NK-92 (cell line): ENCODE data around the gene UBE2QL1.

Source experiments
- DNase-seq: peaks from one replicate; lab custom pipeline; 2025; ENCODE audit not compliant: unreplicated experiment; lab: John Stamatoyannopoulos, UW

UBE2QL1 gene

GRCh38 chr5:6427694-6428093 is 21.0 kb upstream of the UBE2QL1 start:
- DNase-seq: no peak

DNA sequence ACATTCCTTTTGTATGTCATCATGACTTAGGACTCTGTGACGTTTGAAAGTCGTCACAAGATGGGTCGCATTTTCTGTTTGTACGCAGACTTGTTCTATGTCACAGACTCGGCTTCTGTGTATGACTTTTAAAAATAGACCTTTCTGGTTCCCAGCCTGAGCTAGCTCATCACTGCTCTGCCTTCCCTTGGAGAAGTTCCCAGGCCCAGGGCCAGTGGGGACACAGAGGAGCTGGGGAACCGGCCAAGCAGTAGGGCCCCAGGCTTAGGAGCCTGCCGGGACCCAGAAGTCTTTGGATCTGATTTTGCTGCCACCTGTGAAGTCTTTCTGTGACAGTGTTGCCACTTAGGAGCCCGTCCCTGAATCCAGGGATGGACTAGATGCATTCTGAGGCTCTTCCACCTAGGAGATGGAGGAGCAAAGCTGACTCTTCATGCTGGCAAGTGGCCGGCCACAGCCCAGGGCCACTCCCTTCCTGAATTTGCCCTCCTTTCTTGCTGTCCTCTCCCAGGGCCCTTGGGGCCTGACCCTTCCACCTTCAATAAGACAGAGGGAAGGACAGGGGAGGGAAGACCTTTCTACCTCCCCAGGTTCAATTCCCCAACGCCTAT is 18.1 kb upstream of the UBE2QL1 start:
- no peak for DNase-seq

GRCh38 chr5:6431214-6432195 is 17.2 kb upstream of the UBE2QL1 start:
- no peak for DNase-seq

- no peak for DNase-seq
These were observed 16.5 kb upstream of the UBE2QL1 start for GRCh38 chr5:6432206-6432605.

DNA sequence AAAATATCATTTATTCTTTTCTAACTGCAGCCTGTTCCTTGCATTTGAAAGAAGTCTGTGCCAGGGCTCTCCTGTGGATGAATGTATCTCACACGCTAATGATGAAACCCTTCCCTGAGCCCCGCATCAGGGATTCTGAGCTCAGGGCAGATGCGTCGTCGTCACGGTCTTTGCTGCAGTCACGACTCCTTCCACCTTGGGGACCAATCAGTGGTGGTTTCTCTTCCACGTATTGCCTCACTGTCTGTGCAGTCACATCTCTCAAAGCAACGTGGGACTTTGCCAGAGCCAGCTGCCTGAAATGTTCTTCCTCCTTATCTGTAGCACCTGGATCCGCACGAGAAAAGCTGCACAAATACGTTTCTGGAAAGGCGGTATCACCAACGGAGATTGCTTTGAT is 13.9 kb upstream of the UBE2QL1 start:
- no peak for DNase-seq

DNA sequence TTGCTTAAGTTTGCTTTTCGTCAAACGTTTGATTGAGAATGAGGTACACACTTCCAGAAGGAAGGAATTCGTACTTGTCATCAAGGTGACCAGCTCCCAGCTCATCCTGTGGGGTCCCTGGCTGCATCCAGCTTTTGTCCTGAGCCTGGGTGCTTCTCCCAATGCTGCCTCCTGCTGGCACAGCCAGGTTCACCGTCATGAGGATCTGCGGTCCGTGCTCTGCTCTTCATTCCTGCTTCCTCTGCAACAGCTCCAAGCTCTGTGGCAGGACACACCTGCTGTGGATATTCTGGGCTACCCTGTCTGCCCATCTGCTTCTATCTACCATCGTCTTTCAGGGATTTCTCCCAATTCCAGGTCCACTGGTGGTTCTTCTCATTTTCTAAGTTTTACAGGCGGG is 13.3 kb upstream of the UBE2QL1 start:
- DNase-seq: no peak

GRCh38 chr5:6436715-6437331 is 11.8 kb upstream of the UBE2QL1 start:
- DNase-seq: no peak

- no peak for DNase-seq
These were observed 8.8 kb upstream of the UBE2QL1 start for GRCh38 chr5:6439588-6440550.

GRCh38 chr5:6442333-6442732 is 6.3 kb upstream of the UBE2QL1 start:
- DNase-seq: no peak

- DNase-seq: no peak
These were observed 5.3 kb upstream of the UBE2QL1 start for GRCh38 chr5:6443326-6443725.

DNA sequence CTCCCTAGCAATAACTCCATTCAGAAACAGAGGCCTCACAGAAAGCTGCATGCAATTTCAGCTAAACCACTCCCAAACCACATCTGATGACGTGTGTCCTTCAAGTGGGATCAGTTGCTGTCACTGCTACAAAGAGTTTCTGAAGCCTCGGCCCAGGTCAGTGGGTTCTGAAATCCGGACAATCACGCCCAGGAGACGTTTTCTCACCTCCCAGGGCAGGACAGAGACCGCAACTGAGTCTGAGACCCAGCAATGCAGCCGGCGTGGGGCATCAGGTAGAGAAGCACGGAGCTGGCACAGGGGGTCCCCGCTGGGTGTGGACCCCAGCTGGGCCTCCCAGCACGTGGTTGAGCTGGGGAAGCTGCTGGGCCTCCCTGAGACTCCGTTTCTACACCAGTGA is 2.6 kb upstream of the UBE2QL1 start:
- DNase-seq: no peak

DNA sequence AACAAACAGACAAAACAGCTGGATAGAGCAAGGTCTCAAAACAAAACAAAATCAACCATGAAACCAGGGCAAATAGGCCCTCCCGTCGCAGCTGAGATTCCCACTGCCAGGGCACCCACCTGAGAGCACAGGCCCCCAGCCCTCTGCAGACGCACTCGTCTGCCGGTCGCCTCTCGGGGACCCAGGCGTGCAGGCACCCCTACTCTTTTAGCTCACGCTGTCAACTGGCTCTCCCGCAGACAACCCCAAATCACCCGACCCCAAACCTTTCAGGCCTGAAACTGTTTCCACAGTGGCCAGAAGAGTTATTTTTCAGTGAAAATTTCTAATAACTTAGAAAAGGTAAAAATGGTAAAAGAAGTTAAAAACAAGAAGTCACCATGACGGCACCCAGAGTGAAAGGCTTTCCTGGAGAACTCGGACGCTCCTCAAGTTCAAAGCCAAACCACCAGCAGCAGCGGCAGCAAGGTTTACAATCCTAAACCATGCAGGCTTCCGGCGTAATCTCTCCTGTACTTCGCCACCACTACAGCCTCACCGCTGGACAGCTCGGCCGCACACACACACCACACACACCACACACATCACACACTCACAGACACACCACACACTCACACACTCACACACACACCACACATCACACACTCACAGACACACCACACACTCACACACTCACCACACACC is 1.9 kb upstream of the UBE2QL1 start:
- no peak for DNase-seq

DNA sequence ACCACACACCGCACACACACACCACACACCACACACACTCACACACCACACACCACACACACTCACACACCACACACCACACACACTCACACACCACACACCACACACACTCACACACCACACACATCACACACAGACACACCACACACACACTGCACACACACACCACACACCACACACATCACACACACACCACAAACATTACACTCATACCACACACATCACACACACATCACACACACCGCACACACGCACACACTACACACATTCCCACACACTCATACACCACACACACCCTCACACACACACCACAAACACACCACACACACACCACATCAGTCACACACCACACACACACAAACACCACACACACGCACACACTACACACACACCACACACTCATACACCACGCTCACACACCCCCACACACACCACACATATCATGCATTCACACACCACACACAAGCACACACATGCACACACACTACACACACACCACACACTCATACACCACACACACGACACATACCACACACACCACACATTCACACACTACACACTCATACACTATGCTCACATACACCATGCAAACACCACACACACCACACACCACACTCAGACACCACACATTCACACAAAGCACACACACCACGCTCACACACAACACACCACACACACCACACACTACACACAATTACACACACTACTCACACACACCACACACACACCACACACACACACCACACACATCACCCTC is 1.1 kb upstream of the UBE2QL1 start:
- no peak for DNase-seq

- no peak for DNase-seq
These were observed 543 bp upstream of the UBE2QL1 start for GRCh38 chr5:6448141-6448491.

DNA sequence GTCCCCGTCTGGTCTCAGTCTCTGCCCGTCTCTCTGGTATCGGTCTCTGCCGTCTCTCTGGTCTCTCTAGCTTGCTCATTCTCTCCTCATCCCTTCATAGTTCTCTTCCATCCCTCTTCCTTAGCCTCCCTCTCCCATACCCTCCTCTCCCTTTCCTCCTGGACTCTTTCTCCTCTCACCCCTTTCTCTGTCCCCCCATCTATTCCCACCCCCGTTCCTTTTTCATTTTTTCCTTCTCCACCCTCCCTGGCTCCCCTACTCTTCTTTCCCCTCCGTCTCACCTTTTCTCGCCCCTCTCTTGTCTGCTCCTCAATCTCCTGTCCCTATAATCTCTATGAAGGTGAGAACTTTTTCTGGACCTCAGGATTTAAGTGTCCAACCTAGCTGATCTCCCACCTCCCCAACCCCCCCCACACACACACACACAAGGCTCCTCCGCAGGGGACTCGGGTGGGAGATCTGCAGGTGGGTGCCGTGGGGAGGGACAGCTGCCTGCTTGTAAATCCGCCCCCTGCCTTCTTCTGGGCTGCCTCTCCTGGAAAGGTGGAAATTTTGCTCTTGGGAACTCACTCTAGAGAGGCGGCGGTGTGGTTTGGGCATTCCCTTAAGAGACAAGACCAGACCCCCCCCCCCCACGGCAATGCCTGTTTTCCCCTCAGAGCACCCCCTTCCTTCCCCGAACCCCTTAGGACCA is 953 bp downstream of the UBE2QL1 start:
- no peak for DNase-seq

- no peak for DNase-seq
These were observed 1.7 kb downstream of the UBE2QL1 start for GRCh38 chr5:6450319-6450833.

DNA sequence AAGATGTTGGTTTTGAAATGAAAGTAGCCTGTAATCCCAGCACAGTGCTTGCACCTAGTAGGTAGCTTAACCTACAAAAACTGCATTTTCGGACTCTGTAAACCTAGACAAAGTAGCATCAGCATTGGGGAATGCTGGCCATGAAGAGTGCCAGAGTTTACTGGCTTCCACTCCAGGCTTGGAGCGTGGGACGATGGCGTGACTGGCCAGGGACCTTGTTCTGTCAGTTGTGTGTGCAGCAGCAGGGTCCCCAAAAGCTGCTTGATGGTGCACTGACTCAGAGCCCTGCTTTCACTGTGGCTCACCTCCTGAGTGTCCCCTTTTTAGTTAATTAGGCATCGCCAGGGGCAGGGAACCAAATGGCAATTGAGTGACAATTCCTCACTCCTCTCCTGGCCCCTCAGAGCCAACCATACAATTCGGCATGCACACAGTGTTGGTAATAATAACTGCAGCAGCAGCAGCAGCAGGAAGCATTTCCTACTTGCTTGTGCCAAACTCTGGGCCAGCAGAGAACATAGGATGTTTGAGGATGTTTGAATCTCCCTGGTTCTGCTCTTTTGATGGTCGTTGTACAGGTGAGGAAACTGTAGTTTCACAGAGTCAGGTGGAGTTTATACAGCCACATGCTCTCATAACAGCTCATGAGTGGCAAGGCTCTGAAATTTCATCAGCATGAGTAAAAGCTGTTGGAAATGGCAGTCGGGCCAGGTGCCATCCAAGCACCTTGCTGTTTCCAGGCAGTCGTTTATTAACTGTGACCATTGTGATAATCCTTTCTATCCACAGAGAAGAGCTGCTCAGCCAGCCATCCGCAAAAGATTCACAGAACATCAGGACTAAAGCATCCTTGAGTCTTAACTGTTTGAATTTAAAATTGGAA is 4.2 kb downstream of the UBE2QL1 start:
- no peak for DNase-seq
